Right lung (tissue), 5 donors: ENCODE data around the gene NUCB2. TPM values are rescaled to one million over a fixed set of nuclear protein-coding genes. Genes with fewer than 3 reads are reported as not detected.

ENCODE experiments used
- DNase-seq, 2 donors: peaks; one replicate each; pipeline ENCODE4 v3.0.0-alpha.2; 2013
- polyA plus RNA-seq, 5 donors: library from polyadenylated mRNA; unstranded; fragments of 120-200 nt; gene quantifications; one replicate each; pipeline versions ENCODE4 v1.2.1 to v1.2.3, GENCODE V29; 2013; ENCODE audit warnings: inconsistent platforms in 1 of 5, low replicate concordance in 1 of 5; ENCODE audit not compliant: insufficient read length in 5 of 5, insufficient read depth in 1 of 5

The NUCB2 gene
- polyA plus RNA-seq, 5 donors, result 75.4 to 113 (median 99.4) TPM

DNA sequence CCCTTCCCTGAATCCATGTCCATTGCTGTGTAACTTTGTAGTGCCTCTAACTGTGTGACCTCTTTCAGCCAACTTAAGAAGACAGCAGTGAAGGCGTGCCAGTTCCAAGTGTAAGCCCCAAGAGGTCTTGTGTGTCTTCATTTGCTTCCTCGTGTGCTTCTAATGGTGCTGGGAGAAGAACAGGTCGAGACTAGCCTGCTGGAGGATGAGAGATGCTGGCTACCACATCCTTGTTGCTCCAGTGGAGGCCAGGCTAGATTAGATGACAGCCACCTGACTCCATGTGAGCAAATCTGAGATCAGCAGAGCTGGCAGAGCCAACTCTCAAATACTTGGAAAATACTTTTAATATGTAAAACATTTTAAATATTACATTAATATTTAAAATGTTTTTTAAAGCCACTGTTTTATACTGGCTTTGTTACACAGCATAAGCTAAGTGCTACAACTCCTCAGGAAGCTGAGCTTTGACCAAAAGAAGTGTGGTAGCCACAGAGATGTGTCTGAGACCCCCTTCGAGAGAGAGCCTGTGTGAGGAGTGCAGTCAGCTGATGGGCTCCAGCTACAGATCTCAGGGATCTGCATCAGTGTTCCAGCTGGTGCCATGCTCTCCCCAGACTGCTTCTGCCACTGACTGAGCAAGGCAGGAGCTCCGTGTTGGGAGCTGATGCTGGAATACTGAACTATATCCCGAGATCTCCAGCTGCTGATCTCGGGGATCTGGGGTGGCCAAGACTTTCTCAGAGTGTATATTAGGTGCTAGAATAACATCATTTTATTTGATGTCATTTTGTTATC is 103.0 kb downstream of the NUCB2 start:
- no peak for DNase-seq

DNA sequence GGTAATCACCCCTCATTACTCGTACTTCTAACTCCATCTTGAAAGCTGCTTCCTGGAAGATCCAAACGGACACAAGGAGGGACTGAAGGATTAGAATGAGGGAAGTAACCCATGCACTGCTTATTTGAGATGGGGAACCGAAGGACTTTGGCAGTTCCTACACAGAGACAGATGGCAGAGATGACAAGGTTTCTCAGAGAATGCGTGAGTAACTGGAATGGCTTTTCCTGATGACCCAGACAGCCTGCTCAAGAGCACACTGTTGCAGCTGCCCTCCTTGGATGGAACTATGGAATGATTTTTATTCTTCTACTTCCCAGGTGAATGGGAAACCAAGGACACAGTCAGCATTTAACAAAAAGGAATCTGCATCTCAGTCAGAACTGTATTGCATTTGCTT is 104.6 kb downstream of the NUCB2 start:
- no peak for DNase-seq

Other genes starting within 250 kb of the NUCB2 start
- 1,000 to 10,000 TPM; 1,469 to 1,656 (median 1,580) TPM for gene RPS13, start 199.1 kb upstream of the NUCB2 start, polyA plus RNA-seq
- 10 to 100 TPM; 34.7 to 67.0 (median 61.3) TPM for gene PIK3C2A, start 68.8 kb upstream of the NUCB2 start, polyA plus RNA-seq
- under 1 TPM; 0.54 to 0.99 (median 0.61) TPM for gene NCR3LG1, start 75.1 kb downstream of the NUCB2 start, polyA plus RNA-seq
- gene KCNJ11, start 111.9 kb downstream of the NUCB2 start, polyA plus RNA-seq, result 10 to 100 TPM in 2 of 5 donors, 1 to 10 TPM in 3; 4.4 to 11.9 (median 6.4) TPM
- 1 to 10 TPM; 5.2 to 8.5 (median 5.9) TPM for gene ABCC8, start 200.1 kb downstream of the NUCB2 start, polyA plus RNA-seq